H1 (cell line): Measurements from ENCODE around the gene CCDC15. TPM values are rescaled to one million over a fixed set of nuclear protein-coding genes. Genes with fewer than 3 reads are reported as not detected.

Experiments used
- CTCF ChIP-seq, 3 experiments: IDR thresholded peaks; 1 replicate in 2 of 3; 2 replicates in 1 of 3; pipeline versions ENCODE4 v1.5.1 to v1.6.1; 2011; ENCODE audit warnings: low read length in 3 of 3, mild to moderate bottlenecking in 3 of 3, inconsistent platforms in 2 of 3, low read depth in 1 of 3, moderate library complexity in 1 of 3; ENCODE audit not compliant: insufficient read depth in 1 of 3; ENCODE audit errors: control extremely low read depth in 1 of 3
- SRF ChIP-seq: IDR thresholded peaks from 2 replicates; pipeline ENCODE4 v1.6.1; 2011; ENCODE audit warnings: mild to moderate bottlenecking, low read depth, low read length, moderate library complexity
- TAF7 ChIP-seq: optimal IDR thresholded peaks from 2 replicates; pipeline ENCODE3; 2011; ENCODE audit warnings: low read depth, mild to moderate bottlenecking, inconsistent platforms, low read length, moderate library complexity, borderline replicate concordance
- TCF12 ChIP-seq: IDR thresholded peaks from 2 replicates; pipeline ENCODE4 v1.6.1; 2011; ENCODE audit warnings: low read depth, mild to moderate bottlenecking, low read length
- TEAD4 ChIP-seq: IDR thresholded peaks from 2 replicates; pipeline ENCODE4 v1.6.1; 2012; ENCODE audit warnings: low read depth, low read length, inconsistent platforms, mixed read lengths
- polyA plus RNA-seq, 7 experiments: library from polyadenylated mRNA; depleted of rRNA in 3 of 7; stranded (reverse) in 5 of 7; unstranded in 2 of 7; fragments of >200 nt in 5 of 7; fragments of 200-250 nt in 2 of 7; gene quantifications; 1 replicate in 5 of 7; 2 replicates in 1 of 7; 4 replicates in 1 of 7; pipeline versions ENCODE4 v1.2.1 to v1.2.3, GENCODE V29; 2011 to 2013; ENCODE audit warnings: missing spikeins in 2 of 7, mixed read lengths in 2 of 7
- total RNA-seq: library from RNA; stranded (reverse); fragmentation: NEBNext Ultra II Directional; extraction: Animal tissue kit (Norgen Biotek cat#: 25700); gene quantifications from 2 replicates; pipeline ENCODE4 v1.2.1, GENCODE V29; 2021
- TF ChIP-seq, protein P1 (sequence below): fragments of 300-600 bp; sonication (generic); IDR thresholded peaks from 2 replicates; pipeline ENCODE4 v1.7.1; 2012; ENCODE audit warnings: low read length, moderate library complexity, mild to moderate bottlenecking, inconsistent platforms; ENCODE audit not compliant: insufficient replicate concordance
- TF ChIP-seq, protein P2 (sequence below): IDR thresholded peaks from 2 replicates; pipeline ENCODE4 v1.6.1; 2012; ENCODE audit warnings: low read length, inconsistent platforms

The CCDC15 gene
- total and polyA plus RNA-seq, 2 of the 8 experiments (the other 6 are each of a cell fraction or from before 2014, with no cell fraction given) = 1.5 to 3.1 TPM

- TF ChIP-seq, protein P1, sequence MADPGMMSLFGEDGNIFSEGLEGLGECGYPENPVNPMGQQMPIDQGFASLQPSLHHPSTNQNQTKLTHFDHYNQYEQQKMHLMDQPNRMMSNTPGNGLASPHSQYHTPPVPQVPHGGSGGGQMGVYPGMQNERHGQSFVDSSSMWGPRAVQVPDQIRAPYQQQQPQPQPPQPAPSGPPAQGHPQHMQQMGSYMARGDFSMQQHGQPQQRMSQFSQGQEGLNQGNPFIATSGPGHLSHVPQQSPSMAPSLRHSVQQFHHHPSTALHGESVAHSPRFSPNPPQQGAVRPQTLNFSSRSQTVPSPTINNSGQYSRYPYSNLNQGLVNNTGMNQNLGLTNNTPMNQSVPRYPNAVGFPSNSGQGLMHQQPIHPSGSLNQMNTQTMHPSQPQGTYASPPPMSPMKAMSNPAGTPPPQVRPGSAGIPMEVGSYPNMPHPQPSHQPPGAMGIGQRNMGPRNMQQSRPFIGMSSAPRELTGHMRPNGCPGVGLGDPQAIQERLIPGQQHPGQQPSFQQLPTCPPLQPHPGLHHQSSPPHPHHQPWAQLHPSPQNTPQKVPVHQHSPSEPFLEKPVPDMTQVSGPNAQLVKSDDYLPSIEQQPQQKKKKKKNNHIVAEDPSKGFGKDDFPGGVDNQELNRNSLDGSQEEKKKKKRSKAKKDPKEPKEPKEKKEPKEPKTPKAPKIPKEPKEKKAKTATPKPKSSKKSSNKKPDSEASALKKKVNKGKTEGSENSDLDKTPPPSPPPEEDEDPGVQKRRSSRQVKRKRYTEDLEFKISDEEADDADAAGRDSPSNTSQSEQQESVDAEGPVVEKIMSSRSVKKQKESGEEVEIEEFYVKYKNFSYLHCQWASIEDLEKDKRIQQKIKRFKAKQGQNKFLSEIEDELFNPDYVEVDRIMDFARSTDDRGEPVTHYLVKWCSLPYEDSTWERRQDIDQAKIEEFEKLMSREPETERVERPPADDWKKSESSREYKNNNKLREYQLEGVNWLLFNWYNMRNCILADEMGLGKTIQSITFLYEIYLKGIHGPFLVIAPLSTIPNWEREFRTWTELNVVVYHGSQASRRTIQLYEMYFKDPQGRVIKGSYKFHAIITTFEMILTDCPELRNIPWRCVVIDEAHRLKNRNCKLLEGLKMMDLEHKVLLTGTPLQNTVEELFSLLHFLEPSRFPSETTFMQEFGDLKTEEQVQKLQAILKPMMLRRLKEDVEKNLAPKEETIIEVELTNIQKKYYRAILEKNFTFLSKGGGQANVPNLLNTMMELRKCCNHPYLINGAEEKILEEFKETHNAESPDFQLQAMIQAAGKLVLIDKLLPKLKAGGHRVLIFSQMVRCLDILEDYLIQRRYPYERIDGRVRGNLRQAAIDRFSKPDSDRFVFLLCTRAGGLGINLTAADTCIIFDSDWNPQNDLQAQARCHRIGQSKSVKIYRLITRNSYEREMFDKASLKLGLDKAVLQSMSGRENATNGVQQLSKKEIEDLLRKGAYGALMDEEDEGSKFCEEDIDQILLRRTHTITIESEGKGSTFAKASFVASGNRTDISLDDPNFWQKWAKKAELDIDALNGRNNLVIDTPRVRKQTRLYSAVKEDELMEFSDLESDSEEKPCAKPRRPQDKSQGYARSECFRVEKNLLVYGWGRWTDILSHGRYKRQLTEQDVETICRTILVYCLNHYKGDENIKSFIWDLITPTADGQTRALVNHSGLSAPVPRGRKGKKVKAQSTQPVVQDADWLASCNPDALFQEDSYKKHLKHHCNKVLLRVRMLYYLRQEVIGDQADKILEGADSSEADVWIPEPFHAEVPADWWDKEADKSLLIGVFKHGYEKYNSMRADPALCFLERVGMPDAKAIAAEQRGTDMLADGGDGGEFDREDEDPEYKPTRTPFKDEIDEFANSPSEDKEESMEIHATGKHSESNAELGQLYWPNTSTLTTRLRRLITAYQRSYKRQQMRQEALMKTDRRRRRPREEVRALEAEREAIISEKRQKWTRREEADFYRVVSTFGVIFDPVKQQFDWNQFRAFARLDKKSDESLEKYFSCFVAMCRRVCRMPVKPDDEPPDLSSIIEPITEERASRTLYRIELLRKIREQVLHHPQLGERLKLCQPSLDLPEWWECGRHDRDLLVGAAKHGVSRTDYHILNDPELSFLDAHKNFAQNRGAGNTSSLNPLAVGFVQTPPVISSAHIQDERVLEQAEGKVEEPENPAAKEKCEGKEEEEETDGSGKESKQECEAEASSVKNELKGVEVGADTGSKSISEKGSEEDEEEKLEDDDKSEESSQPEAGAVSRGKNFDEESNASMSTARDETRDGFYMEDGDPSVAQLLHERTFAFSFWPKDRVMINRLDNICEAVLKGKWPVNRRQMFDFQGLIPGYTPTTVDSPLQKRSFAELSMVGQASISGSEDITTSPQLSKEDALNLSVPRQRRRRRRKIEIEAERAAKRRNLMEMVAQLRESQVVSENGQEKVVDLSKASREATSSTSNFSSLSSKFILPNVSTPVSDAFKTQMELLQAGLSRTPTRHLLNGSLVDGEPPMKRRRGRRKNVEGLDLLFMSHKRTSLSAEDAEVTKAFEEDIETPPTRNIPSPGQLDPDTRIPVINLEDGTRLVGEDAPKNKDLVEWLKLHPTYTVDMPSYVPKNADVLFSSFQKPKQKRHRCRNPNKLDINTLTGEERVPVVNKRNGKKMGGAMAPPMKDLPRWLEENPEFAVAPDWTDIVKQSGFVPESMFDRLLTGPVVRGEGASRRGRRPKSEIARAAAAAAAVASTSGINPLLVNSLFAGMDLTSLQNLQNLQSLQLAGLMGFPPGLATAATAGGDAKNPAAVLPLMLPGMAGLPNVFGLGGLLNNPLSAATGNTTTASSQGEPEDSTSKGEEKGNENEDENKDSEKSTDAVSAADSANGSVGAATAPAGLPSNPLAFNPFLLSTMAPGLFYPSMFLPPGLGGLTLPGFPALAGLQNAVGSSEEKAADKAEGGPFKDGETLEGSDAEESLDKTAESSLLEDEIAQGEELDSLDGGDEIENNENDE = no peak
- TF ChIP-seq CTCF (IDR thresholded peaks at IDR 0.05; ENCODE audit: control extremely low read depth in 1 of 3, insufficient read depth in 1 of 3, low read depth in 1 of 3, low read length in 3 of 3) = no peak
- TF ChIP-seq, protein P2, sequence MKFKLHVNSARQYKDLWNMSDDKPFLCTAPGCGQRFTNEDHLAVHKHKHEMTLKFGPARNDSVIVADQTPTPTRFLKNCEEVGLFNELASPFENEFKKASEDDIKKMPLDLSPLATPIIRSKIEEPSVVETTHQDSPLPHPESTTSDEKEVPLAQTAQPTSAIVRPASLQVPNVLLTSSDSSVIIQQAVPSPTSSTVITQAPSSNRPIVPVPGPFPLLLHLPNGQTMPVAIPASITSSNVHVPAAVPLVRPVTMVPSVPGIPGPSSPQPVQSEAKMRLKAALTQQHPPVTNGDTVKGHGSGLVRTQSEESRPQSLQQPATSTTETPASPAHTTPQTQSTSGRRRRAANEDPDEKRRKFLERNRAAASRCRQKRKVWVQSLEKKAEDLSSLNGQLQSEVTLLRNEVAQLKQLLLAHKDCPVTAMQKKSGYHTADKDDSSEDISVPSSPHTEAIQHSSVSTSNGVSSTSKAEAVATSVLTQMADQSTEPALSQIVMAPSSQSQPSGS = no peak
- no peak for TF ChIP-seq TCF12
- TF ChIP-seq TEAD4 = no peak
- TF ChIP-seq SRF = no peak
- no peak for TF ChIP-seq TAF7
Observed at GRCh38 chr11:124946735-124947141, 7.3 kb upstream of the CCDC15 start (continued).
